COR-L47 (cell line): ENCODE measurements around the gene AADAC.
"Not testable (repeated sequence)": the region's sequence is repeated elsewhere in the genome, so short reads cannot be mapped to it uniquely, and the experiment has no call there.

Experiments used
- DNase-seq: peaks from one replicate; lab custom pipeline; 2025; lab: John Stamatoyannopoulos, UW

The AADAC gene

GRCh38 chr3:151813799-151814198 is at the start of gene AADAC:
AADAC (plus strand) TSS chr3:151814116; CDS start chr3:151814163, 47 bp downstream.
- no peak for DNase-seq

- not testable (repeated sequence) for DNase-seq
These were observed 49.2 kb upstream of the AADAC start for GRCh38 chr3:151764699-151765098.

- no peak for DNase-seq
These were observed 48.2 kb upstream of the AADAC start for GRCh38 chr3:151765685-151766084.

- no peak for DNase-seq
These were observed 47.5 kb upstream of the AADAC start for GRCh38 chr3:151766454-151766853.

- DNase-seq = no peak
These were observed 45.5 kb upstream of the AADAC start for GRCh38 chr3:151768393-151768930.

GRCh38 chr3:151769175-151769574 is 44.7 kb upstream of the AADAC start:
- no peak for DNase-seq

- DNase-seq = no peak
These were observed 43.0 kb upstream of the AADAC start for GRCh38 chr3:151770956-151771355.

GRCh38 chr3:151772825-151773480 is 41.0 kb upstream of the AADAC start:
- DNase-seq = no peak

- no peak for DNase-seq
These were observed 39.7 kb upstream of the AADAC start for GRCh38 chr3:151774235-151774634.

- no peak for DNase-seq
These were observed 39.0 kb upstream of the AADAC start for GRCh38 chr3:151774910-151775309.

- no peak for DNase-seq
These were observed 38.3 kb upstream of the AADAC start for GRCh38 chr3:151775314-151776258.

- no peak for DNase-seq
These were observed 37.6 kb upstream of the AADAC start for GRCh38 chr3:151776259-151776740.

- no peak for DNase-seq
These were observed 36.0 kb upstream of the AADAC start for GRCh38 chr3:151777880-151778279.

GRCh38 chr3:151787626-151788025 is 26.3 kb upstream of the AADAC start:
- DNase-seq = no peak

- DNase-seq = no peak
These were observed 25.5 kb upstream of the AADAC start for GRCh38 chr3:151788401-151788800.

- no peak for DNase-seq
These were observed 24.0 kb upstream of the AADAC start for GRCh38 chr3:151789853-151790463.

- not testable (repeated sequence) for DNase-seq
These were observed 23.2 kb upstream of the AADAC start for GRCh38 chr3:151790763-151791162.

GRCh38 chr3:151792411-151792810 is 21.5 kb upstream of the AADAC start:
- no peak for DNase-seq

GRCh38 chr3:151793636-151794035 is 20.3 kb upstream of the AADAC start:
- no peak for DNase-seq

GRCh38 chr3:151794080-151794479 is 19.8 kb upstream of the AADAC start:
- no peak for DNase-seq

- no peak for DNase-seq
These were observed 18.6 kb upstream of the AADAC start for GRCh38 chr3:151795276-151795675.

- DNase-seq = no peak
These were observed 17.7 kb upstream of the AADAC start for GRCh38 chr3:151796105-151796680.
